ENCODE measurements around the gene DUSP12.
A peak's percentile ranks its signal among the peaks of the same experiment; 100 is the strongest.

DUSP12 gene

GRCh38 chr1:161799792-161800191 lies 50.2 kb downstream of the DUSP12 start:
- no peak overlapping the region for H3K4me3 ChIP-seq (ENCODE audit: low read length)
- no peak for DNase-seq (ENCODE audit: low read depth)
- TF ChIP-seq CTCF (conservative IDR thresholded peaks at IDR 0.05; ENCODE audit: low read length) = no peak

- H3K4me3 ChIP-seq (ENCODE audit: low read length) = no peak overlapping the region
- no peak for DNase-seq (ENCODE audit: low read depth)
- TF ChIP-seq CTCF (conservative IDR thresholded peaks at IDR 0.05; ENCODE audit: low read length) = no peak
These were observed 52.4 kb downstream of the DUSP12 start for GRCh38 chr1:161801955-161802354.

GRCh38 chr1:161803181-161803580 lies 53.6 kb downstream of the DUSP12 start:
- no peak for DNase-seq (ENCODE audit: low read depth)
- no peak for TF ChIP-seq CTCF (conservative IDR thresholded peaks at IDR 0.05; ENCODE audit: low read length)
- no peak overlapping the region for H3K4me3 ChIP-seq (ENCODE audit: low read length)

GRCh38 chr1:161805399-161806197 lies 56.0 kb downstream of the DUSP12 start:
- TF ChIP-seq CTCF (conservative IDR thresholded peaks at IDR 0.05; ENCODE audit: low read length) = no peak
- H3K4me3 ChIP-seq (ENCODE audit: low read length) = no peak overlapping the region
- DNase-seq (ENCODE audit: low read depth) = peak; percentile 64
